Ishikawa (cell line): ENCODE results near the gene MGAT1.
A peak's percentile ranks its signal among the peaks of the same experiment; 100 is the strongest.

Source experiments
- CEBPB ChIP-seq: IDR thresholded peaks from 2 replicates; pipeline ENCODE4 v1.6.1; 2012
- CREB1 ChIP-seq: IDR thresholded peaks from 2 replicates; pipeline ENCODE4 v1.6.1; 2012; ENCODE audit warnings: low read depth
- EGR1 ChIP-seq: IDR thresholded peaks from 2 replicates; pipeline ENCODE4 v1.6.1; 2012
- EP300 ChIP-seq: IDR thresholded peaks from 2 replicates; pipeline ENCODE4 v1.6.1; 2012; ENCODE audit warnings: borderline replicate concordance
- FOXM1 ChIP-seq: IDR thresholded peaks from 2 replicates; pipeline ENCODE4 v1.6.1; 2012; ENCODE audit warnings: low read depth, borderline replicate concordance
- NFIC ChIP-seq: IDR thresholded peaks from 2 replicates; pipeline ENCODE4 v1.6.1; 2012
- RAD21 ChIP-seq: IDR thresholded peaks from 2 replicates; pipeline ENCODE4 v1.6.1; 2012; ENCODE audit warnings: low read depth
- TAF1 ChIP-seq: IDR thresholded peaks from 2 replicates; pipeline ENCODE4 v1.6.1; 2012; ENCODE audit warnings: low read depth, mild to moderate bottlenecking
- TCF12 ChIP-seq: IDR thresholded peaks from 2 replicates; pipeline ENCODE4 v1.6.1; 2012; ENCODE audit warnings: low read depth
- TEAD4 ChIP-seq: IDR thresholded peaks from 2 replicates; pipeline ENCODE4 v1.6.1; 2012
- YY1 ChIP-seq: IDR thresholded peaks from 2 replicates; pipeline ENCODE4 v1.6.1; 2012; ENCODE audit warnings: low read depth
- ZBTB7A ChIP-seq: IDR thresholded peaks from 2 replicates; pipeline ENCODE4 v1.6.1; 2012; ENCODE audit warnings: low read depth
- TF ChIP-seq, protein P1 (sequence below): IDR thresholded peaks from 2 replicates; pipeline ENCODE4 v1.6.1; 2012; ENCODE audit warnings: low read depth, mild to moderate bottlenecking
- TF ChIP-seq, protein P2 (sequence below): IDR thresholded peaks from 2 replicates; pipeline ENCODE4 v1.6.1; 2012
- TF ChIP-seq, protein P3 (sequence below): IDR thresholded peaks from 2 replicates; pipeline ENCODE4 v1.6.1; 2012

MGAT1 gene

DNA sequence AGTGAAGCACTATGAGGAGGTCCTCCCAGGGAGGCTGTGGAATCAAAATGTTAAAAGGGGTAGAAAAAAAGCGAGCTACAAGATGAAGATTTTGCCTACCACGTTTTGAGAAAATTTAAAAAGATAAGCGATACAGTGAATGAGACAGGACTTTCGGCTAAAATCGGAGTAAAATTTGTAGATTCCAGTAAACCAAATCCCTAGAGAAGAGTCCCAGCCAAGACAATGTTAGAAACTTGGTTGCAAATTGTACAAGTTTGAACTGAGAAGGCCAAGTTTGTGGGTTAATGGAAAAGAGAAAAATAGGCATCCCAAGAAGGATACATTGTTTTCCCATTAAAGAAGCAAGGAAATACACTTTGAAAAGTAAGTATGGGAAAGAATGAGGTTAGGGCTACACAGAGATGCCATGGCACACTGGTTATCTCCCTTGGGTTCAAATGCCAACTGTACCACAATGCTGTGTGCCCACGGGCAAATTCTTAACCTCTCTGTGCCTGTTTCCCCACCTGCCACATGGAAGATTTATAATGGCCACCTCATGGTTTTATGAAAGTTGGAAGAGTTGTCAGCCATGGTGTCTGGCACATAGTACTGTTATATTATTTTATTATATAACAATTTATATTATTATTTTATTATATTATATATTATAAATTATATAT, 16.2 kb upstream of the MGAT1 start:
- TF ChIP-seq EGR1 (no peak), TAF1 (no peak), FOXM1 (no peak), RAD21 (no peak), CEBPB (no peak), EP300 (no peak), NFIC (no peak), TEAD4 (no peak), TCF12 (no peak), CREB1 (no peak), ZBTB7A (no peak), YY1 (no peak)
- TF ChIP-seq, protein P1, sequence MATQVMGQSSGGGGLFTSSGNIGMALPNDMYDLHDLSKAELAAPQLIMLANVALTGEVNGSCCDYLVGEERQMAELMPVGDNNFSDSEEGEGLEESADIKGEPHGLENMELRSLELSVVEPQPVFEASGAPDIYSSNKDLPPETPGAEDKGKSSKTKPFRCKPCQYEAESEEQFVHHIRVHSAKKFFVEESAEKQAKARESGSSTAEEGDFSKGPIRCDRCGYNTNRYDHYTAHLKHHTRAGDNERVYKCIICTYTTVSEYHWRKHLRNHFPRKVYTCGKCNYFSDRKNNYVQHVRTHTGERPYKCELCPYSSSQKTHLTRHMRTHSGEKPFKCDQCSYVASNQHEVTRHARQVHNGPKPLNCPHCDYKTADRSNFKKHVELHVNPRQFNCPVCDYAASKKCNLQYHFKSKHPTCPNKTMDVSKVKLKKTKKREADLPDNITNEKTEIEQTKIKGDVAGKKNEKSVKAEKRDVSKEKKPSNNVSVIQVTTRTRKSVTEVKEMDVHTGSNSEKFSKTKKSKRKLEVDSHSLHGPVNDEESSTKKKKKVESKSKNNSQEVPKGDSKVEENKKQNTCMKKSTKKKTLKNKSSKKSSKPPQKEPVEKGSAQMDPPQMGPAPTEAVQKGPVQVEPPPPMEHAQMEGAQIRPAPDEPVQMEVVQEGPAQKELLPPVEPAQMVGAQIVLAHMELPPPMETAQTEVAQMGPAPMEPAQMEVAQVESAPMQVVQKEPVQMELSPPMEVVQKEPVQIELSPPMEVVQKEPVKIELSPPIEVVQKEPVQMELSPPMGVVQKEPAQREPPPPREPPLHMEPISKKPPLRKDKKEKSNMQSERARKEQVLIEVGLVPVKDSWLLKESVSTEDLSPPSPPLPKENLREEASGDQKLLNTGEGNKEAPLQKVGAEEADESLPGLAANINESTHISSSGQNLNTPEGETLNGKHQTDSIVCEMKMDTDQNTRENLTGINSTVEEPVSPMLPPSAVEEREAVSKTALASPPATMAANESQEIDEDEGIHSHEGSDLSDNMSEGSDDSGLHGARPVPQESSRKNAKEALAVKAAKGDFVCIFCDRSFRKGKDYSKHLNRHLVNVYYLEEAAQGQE = no peak
- TF ChIP-seq, protein P2, sequence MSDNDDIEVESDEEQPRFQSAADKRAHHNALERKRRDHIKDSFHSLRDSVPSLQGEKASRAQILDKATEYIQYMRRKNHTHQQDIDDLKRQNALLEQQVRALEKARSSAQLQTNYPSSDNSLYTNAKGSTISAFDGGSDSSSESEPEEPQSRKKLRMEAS = no peak
- TF ChIP-seq, protein P3, sequence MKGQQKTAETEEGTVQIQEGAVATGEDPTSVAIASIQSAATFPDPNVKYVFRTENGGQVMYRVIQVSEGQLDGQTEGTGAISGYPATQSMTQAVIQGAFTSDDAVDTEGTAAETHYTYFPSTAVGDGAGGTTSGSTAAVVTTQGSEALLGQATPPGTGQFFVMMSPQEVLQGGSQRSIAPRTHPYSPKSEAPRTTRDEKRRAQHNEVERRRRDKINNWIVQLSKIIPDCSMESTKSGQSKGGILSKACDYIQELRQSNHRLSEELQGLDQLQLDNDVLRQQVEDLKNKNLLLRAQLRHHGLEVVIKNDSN = no peak

DNA sequence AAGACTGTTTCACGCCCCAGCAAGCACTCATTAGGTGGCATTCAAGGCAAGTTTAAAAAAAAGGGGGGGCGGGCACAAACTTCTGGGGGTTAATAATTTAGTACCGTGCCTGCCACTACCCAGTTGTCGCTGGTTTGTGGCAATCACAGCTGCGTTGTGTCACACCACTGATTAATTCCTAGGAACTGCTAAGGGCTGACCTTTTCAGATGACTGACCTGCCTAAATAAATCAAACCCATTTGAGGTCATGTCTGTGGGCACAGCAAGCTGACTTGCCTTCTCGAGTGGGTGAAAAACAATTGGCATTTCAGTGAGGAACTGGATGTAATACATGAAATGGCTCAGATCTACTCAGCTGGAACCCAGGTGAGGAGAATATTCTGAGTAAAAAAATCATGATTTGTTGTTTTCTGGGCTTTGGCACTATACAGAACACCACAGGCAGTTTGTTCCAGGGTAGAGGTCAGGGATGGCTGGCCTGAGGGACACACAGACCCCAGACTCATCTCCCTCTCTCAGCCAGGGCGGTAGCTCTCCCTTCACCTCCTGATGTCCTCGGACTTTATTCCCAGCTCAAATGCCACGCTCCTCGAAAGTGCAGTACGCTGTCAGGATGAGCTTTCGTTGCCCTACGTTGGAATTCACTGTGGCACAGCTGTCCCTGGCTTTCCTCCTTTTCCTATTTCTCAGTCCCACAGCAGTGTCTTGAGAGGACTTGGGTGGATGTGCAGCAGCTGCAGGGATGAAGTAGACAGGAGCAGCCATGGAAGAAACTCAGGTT, 15.5 kb upstream of the MGAT1 start:
- no peak; the same call in 1 of the 2 replicates for TF ChIP-seq CEBPB
- TF ChIP-seq, protein P3 = 0 out of 2 replicates have a peak, but pooled peaks have one; percentile 2
- peak; percentile 73 for TF ChIP-seq TEAD4
- peak; percentile 65; the same call in 1 of the 2 replicates for TF ChIP-seq ZBTB7A
- no peak for TF ChIP-seq CREB1
- TF ChIP-seq, protein P1 = no peak
- TF ChIP-seq NFIC = peak; percentile 74
- TF ChIP-seq EP300 = peak; percentile 88
- TF ChIP-seq, protein P2 = no peak; the same call in 1 of the 2 replicates
- peak; percentile 75; the same call in 1 of the 2 replicates for TF ChIP-seq FOXM1
- TF ChIP-seq YY1 = no peak
- no peak for TF ChIP-seq TAF1
- TF ChIP-seq TCF12 = peak; percentile 92
- TF ChIP-seq EGR1 = no peak
- 0 out of 2 replicates have a peak, but pooled peaks have one; percentile 12 for TF ChIP-seq RAD21

DNA sequence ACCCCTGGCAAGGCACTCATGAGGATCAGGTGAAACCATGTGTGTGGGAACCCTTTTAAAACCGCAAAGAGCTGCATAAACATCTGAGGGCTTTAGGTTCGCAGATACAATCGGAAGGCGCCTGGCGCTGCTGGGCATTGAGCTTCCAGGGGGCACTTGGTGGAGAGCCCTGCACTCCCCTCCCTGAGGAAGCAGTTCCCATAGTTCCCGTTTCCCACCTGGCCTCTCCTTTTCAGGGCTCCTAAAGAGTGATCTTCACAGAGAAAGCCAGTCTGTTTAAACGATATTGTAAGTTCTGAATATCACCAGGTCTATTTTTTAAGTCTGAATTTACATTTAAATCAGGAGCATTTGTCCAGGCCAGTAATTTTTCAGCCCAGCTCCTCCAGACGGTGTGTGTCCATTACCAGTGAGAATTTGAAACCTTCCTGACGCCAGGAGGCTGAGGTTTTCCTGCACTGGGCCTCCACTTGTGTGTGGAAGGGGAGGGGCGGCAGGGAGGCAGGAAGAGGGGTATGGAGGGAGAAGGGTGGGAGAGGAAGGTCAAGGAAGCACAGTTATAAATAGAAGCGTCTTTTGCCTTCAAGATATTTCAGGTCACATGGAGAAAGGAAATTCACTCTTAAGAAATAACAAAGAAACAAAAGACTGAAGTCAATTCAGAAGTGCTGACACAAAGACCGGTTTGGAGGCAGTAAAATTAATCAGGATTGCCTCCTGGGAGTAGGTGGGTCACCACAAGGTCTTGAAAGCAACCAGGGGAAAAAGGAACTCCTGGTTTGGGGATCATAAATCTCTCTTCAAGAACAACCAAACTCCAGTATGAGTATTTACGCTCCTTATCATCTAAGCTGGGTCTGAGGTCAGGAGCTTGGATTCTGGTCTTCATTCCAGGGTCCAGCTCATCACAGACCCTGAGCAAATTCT, 14.3 kb upstream of the MGAT1 start:
- TF ChIP-seq, protein P1 = no peak
- TF ChIP-seq, protein P2 = peak; percentile 26; the same call in 1 of the 2 replicates
- peak; percentile 59; the same call in 1 of the 2 replicates for TF ChIP-seq ZBTB7A
